Measurements from ENCODE around the gene CYP20A1.

- no peak for TF ChIP-seq CTCF (IDR thresholded peaks at IDR 0.05)
- TF ChIP-seq POLR2A (IDR thresholded peaks at IDR 0.05): no peak
These were observed 116.1 kb downstream of the CYP20A1 start for GRCh38 chr2:203354966-203355365.

Data from uterus (tissue), 2 donors.